ENCODE data around the gene PHACTR3. TPM values are rescaled to one million over a fixed set of nuclear protein-coding genes. Genes with fewer than 3 reads are reported as not detected.

The PHACTR3 gene
- total RNA-seq, 2 donors from 2014 or later, result 0.34 TPM; not detected in 1

DNA sequence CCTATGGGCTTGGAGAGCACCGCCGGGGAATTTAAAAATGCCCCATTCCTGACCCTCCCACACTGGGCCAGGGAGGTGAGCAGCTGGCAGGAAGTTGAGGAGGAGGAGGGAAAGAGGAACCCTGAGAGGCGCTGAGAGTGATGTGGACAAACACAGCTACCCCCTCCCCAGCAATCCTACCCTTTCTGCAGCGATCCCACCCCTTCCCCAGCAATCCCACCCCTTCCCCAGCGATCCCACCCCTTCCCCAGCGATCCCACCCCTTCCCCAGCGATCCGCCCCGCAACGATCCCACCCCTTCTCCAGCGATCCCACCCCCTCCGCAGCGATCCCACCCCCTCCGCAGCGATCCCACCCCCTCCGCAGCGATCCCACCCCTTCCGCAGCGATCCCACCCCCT, 217.4 kb downstream of the PHACTR3 start:
- WGBS, result 75% methylated on average over 14 of the region's 19 CpGs
- Histone ChIP-seq H3K4me1 (replicated peaks) (no peaks in the 10 kb centered on the region), H3K36me3 (no peaks in the 10 kb centered on the region), H3K27ac (no peak overlapping the region), H3K4me3 (no peak overlapping the region), H3K27me3 (replicated peaks; ENCODE audit: insufficient read depth) (no peaks in the 10 kb centered on the region), H3K9me3 (no peaks in the 10 kb centered on the region)
- intact Hi-C loops (cut with DNase I), result no loop called here
- TF ChIP-seq POLR2AphosphoS5 (IDR thresholded peaks at IDR 0.05), result no peak
- TF ChIP-seq POLR2A (IDR thresholded peaks at IDR 0.05), result no peak
- TF ChIP-seq, protein P1, sequence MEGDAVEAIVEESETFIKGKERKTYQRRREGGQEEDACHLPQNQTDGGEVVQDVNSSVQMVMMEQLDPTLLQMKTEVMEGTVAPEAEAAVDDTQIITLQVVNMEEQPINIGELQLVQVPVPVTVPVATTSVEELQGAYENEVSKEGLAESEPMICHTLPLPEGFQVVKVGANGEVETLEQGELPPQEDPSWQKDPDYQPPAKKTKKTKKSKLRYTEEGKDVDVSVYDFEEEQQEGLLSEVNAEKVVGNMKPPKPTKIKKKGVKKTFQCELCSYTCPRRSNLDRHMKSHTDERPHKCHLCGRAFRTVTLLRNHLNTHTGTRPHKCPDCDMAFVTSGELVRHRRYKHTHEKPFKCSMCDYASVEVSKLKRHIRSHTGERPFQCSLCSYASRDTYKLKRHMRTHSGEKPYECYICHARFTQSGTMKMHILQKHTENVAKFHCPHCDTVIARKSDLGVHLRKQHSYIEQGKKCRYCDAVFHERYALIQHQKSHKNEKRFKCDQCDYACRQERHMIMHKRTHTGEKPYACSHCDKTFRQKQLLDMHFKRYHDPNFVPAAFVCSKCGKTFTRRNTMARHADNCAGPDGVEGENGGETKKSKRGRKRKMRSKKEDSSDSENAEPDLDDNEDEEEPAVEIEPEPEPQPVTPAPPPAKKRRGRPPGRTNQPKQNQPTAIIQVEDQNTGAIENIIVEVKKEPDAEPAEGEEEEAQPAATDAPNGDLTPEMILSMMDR (IDR thresholded peaks at IDR 0.05), result no peak
- no peak for DNase-seq (ENCODE audit: low spot score)

DNA sequence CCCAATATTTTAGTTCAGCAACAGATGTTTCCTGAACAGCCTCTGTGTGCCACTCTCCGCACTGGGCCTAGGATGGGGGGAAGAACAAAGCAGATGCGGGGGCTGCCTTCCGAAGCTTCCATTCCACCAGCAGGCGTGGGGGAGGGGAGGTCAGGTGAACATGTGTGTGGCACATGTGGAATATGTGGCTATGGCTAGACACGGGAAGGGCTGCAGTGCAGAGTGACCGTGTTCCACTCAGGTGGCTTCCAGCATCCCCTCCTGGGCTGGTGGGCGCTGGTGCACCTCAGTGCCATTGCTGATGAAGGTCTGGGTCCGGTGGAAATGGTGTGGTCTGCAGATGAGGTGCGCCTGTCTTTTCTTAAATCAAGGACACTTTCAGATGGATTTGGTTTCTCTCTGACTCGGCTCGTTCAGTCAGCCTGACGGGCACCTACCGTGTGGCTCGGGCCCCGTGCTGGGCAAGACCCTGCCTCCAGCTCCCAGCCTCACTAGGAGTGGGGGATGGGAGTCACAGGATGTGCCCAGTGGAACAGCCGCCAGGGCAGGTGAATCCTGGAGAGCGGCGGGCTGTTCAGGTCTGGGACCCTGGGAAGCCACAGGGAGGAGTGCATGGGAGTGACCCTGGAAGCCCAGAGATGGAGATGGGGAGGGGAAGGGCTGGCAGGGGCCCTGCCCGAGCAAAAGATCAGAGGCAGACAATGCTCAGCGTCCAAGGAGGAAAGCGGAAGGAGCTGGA, 218.1 kb downstream of the PHACTR3 start:
- Histone ChIP-seq H3K27me3 (replicated peaks; ENCODE audit: insufficient read depth) (no peaks in the 10 kb centered on the region), H3K27ac (no peak overlapping the region), H3K4me1 (replicated peaks) (no peaks in the 10 kb centered on the region), H3K36me3 (no peaks in the 10 kb centered on the region), H3K4me3 (no peak overlapping the region), H3K9me3 (no peaks in the 10 kb centered on the region)
- TF ChIP-seq POLR2AphosphoS5 (IDR thresholded peaks at IDR 0.05) (no peak), POLR2A (IDR thresholded peaks at IDR 0.05) (no peak)
- TF ChIP-seq, protein P1 (IDR thresholded peaks at IDR 0.05), result no peak
- 91% methylated on average over 21 of the region's 21 CpGs for WGBS
- no peak for DNase-seq (ENCODE audit: low spot score)
- intact Hi-C loops (cut with DNase I), result no loop called here

GRCh38 chr20:59823030-59823423, 218.7 kb downstream of the PHACTR3 start:
- Histone ChIP-seq H3K27ac (no peak overlapping the region), H3K36me3 (no peaks in the 10 kb centered on the region), H3K27me3 (replicated peaks; ENCODE audit: insufficient read depth) (no peaks in the 10 kb centered on the region), H3K9me3 (no peaks in the 10 kb centered on the region), H3K4me1 (replicated peaks) (no peaks in the 10 kb centered on the region), H3K4me3 (no peak overlapping the region)
- DNase-seq (ENCODE audit: low spot score), result no peak
- 84% methylated on average over 9 of the region's 9 CpGs for WGBS
- no peak for TF ChIP-seq POLR2AphosphoS5 (IDR thresholded peaks at IDR 0.05)
- TF ChIP-seq, protein P1 (IDR thresholded peaks at IDR 0.05), result no peak
- no peak for TF ChIP-seq POLR2A (IDR thresholded peaks at IDR 0.05)
- intact Hi-C loops (cut with DNase I), result no loop called here

DNA sequence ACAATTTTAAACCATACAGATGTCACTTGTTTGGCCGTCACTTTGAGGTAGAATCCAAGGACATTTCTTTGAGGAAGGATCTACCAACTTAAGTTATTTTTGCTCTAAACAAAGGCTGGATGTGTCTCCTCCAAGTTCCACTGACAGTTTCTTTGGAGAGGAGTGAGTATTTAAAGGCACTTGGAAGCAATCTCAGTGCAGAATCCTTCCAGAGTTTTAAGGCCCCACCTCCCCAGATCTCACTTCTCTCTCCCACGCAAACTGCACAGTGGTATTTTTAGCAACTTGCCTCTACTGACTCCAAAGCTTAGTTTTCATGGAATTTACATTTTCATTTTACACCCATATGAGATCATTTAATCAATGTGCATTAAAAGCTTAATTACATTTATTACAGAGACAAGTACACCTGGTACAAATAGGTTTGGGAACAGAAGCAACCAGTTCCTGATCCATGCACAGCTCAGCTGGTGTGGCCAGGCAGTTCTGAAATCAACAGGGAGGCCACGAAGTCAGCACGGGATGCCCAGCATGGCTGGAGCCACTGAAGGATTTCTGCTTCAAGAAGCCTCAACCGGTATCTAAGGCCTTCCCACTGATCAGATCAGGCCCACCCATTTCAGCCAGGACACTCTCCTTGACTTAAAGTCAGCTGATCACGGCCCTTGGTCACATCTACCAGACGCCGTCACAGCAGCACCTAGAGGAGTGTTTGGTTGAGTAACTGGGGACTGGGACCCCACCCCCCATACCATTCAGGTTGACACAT, 219.3 kb downstream of the PHACTR3 start:
- no peaks in the 10 kb centered on the region for H3K9me3 ChIP-seq
- H3K4me3 ChIP-seq, result no peak overlapping the region
- no peaks in the 10 kb centered on the region for H3K4me1 ChIP-seq (replicated peaks)
- intact Hi-C loops (cut with DNase I), result no loop called here
- no peak for DNase-seq (ENCODE audit: low spot score)
- TF ChIP-seq POLR2A (IDR thresholded peaks at IDR 0.05), result no peak
- no peak for TF ChIP-seq POLR2AphosphoS5 (IDR thresholded peaks at IDR 0.05)
- TF ChIP-seq, protein P1 (IDR thresholded peaks at IDR 0.05), result no peak
- no peak overlapping the region for H3K27ac ChIP-seq
- no peaks in the 10 kb centered on the region for H3K36me3 ChIP-seq
- 80% methylated on average over 8 of the region's 8 CpGs for WGBS
- no peaks in the 10 kb centered on the region for H3K27me3 ChIP-seq (replicated peaks; ENCODE audit: insufficient read depth)

All from prostate gland (tissue), 2 donors.